ENCODE results near the gene SLC13A4. TPM values are rescaled to one million over a fixed set of nuclear protein-coding genes. Genes with fewer than 3 reads are reported as not detected.
"Not testable (repeated sequence)": the region's sequence is repeated elsewhere in the genome, so short reads cannot be mapped to it uniquely, and the experiment has no call there.

The SLC13A4 gene
- total and polyA plus RNA-seq, 2 donors (not counting 3 experiments of a cell fraction or from before 2014, with no cell fraction given): not detected

- no peaks in the 10 kb centered on the region for H3K27me3 ChIP-seq (ENCODE audit: control insufficient read depth in 2 of 2, insufficient read depth in 2 of 2, low read length in 2 of 2)
- H3K9me3 ChIP-seq (replicated peaks; ENCODE audit: control insufficient read depth, insufficient read depth, low read length): no peaks in the 10 kb centered on the region
- BruUV-seq (replicated peaks): no TSS peak
- H3K4me2 ChIP-seq (ENCODE audit: insufficient read depth, low read length): no peak overlapping the region
- intact Hi-C loops (cut with micrococcal nuclease) (no loop called here), dilution Hi-C loops (cut with MboI; ENCODE audit: extremely low pct_ligation_motif_present, low sequenced_read_pairs) (no loop called here)
- TF ChIP-seq JUN (IDR thresholded peaks at IDR 0.05; ENCODE audit: borderline replicate concordance, insufficient read depth, insufficient read length, low read depth) (no peak), CTCF (IDR thresholded peaks at IDR 0.05; ENCODE audit: extremely low read depth in 1 of 2, insufficient read depth in 1 of 2, low read depth in 1 of 2, low read length in 2 of 2) (no peak), POLR2A (IDR thresholded peaks at IDR 0.05; ENCODE audit: low read depth, low read length) (no peak), POLR2AphosphoS5 (IDR thresholded peaks at IDR 0.05; ENCODE audit: insufficient read depth, low read depth, low read length) (no peak), EZH2 (IDR thresholded peaks at IDR 0.05; ENCODE audit: borderline replicate concordance, low read depth, low read length, severe bottlenecking) (no peak), MYC (IDR thresholded peaks at IDR 0.05; ENCODE audit: low read depth, low read length) (no peak)
- H3K4me1 ChIP-seq (ENCODE audit: control insufficient read depth, extremely low read depth, insufficient read depth, low read length): peaks cover 18% of the 10 kb centered on the region
- ChIA-PET POLR2A (no interaction called here), CTCF (no interaction called here)
- H3K79me2 ChIP-seq (ENCODE audit: control insufficient read depth, insufficient read depth, low read length): no peaks in the 10 kb centered on the region
- no peaks in the 10 kb centered on the region for H3K9me1 ChIP-seq (replicated peaks; ENCODE audit: control insufficient read depth, extremely low read depth, insufficient read depth, low read length)
- no peaks in the 10 kb centered on the region for H4K20me1 ChIP-seq (replicated peaks; ENCODE audit: control insufficient read depth, extremely low read depth, insufficient read depth, low read length)
- H3K4me3 ChIP-seq (replicated peaks in 1 of 3; ENCODE audit: insufficient read depth in 1 of 3, low read depth in 1 of 3, low read length in 3 of 3): no peak overlapping the region
- no peak overlapping the region for H2AFZ ChIP-seq (ENCODE audit: low read depth, low read length)
- no peak for DNase-seq (ENCODE audit: low read depth, low spot score)
- no peak overlapping the region for H3K9ac ChIP-seq (replicated peaks; ENCODE audit: extremely low read depth, insufficient read depth, low read length)
- no peaks in the 10 kb centered on the region for H3K36me3 ChIP-seq (ENCODE audit: control insufficient read depth in 2 of 2, extremely low read depth in 1 of 2, insufficient read depth in 2 of 2, low read length in 2 of 2)
- FAIRE-seq: no peak
- H3K27ac ChIP-seq (ENCODE audit: insufficient read depth, low read depth, low read length): no peak overlapping the region
These were observed 34.4 kb downstream of the SLC13A4 start for GRCh38 chr7:135693558-135693957.

GRCh38 chr7:135692606-135693005, 35.4 kb downstream of the SLC13A4 start:
- CTCF ChIA-PET: interaction anchor here (1.8 kb wide), 1 partner anchor 20 kb away, joined by 7 read pairs; no protein-coding TSS in a partner anchor
- BruUV-seq (replicated peaks); H3K79me2 ChIP-seq (ENCODE audit: control insufficient read depth, insufficient read depth, low read length); POLR2A ChIA-PET; H3K27me3 ChIP-seq (ENCODE audit: control insufficient read depth in 2 of 2, insufficient read depth in 2 of 2, low read length in 2 of 2); H4K20me1 ChIP-seq (replicated peaks; ENCODE audit: control insufficient read depth, extremely low read depth, insufficient read depth, low read length); H3K4me3 ChIP-seq (replicated peaks in 1 of 3; ENCODE audit: insufficient read depth in 1 of 3, low read depth in 1 of 3, low read length in 3 of 3); dilution Hi-C loops (cut with MboI; ENCODE audit: extremely low pct_ligation_motif_present, low sequenced_read_pairs); intact Hi-C loops (cut with micrococcal nuclease); H3K9me1 ChIP-seq (replicated peaks; ENCODE audit: control insufficient read depth, extremely low read depth, insufficient read depth, low read length); H3K9me3 ChIP-seq (replicated peaks; ENCODE audit: control insufficient read depth, insufficient read depth, low read length); H3K36me3 ChIP-seq (ENCODE audit: control insufficient read depth in 2 of 2, extremely low read depth in 1 of 2, insufficient read depth in 2 of 2, low read length in 2 of 2); DNase-seq (ENCODE audit: low read depth, low spot score): not testable (repeated sequence)
- peak; percentile 64 for FAIRE-seq
- H3K4me2 ChIP-seq (ENCODE audit: insufficient read depth, low read length): peak overlapping the region; percentile 30
- H3K27ac ChIP-seq (ENCODE audit: insufficient read depth, low read depth, low read length): peak overlapping the region; percentile 85
- H3K4me1 ChIP-seq (ENCODE audit: control insufficient read depth, extremely low read depth, insufficient read depth, low read length): peaks cover 18% of the 10 kb centered on the region
- H3K9ac ChIP-seq (replicated peaks; ENCODE audit: extremely low read depth, insufficient read depth, low read length): peak overlapping the region; percentile 38
- H2AFZ ChIP-seq (ENCODE audit: low read depth, low read length): peak overlapping the region; percentile 13
